PC-9 (cell line): ENCODE data around the gene CD99.

ENCODE experiments used
- EZH2 ChIP-seq: fragments of 200-600 bp; sonication (generic); IDR thresholded peaks from 2 replicates; pipeline ENCODE4 v1.8.0; 2017; ENCODE audit warnings: antibody characterized with exemption, low read depth
- TF ChIP-seq, protein P1 (sequence below): fragments of 200-600 bp; sonication (generic); conservative IDR thresholded peaks from 2 replicates; pipeline ENCODE4 v1.6.1; 2017; ENCODE audit warnings: mixed run types, antibody characterized with exemption, mild to moderate bottlenecking, moderate library complexity

GRCh38 chrX:2657532-2658113 is 33.5 kb upstream of the CD99 start:
- TF ChIP-seq EZH2, result no peak
- TF ChIP-seq, protein P1, sequence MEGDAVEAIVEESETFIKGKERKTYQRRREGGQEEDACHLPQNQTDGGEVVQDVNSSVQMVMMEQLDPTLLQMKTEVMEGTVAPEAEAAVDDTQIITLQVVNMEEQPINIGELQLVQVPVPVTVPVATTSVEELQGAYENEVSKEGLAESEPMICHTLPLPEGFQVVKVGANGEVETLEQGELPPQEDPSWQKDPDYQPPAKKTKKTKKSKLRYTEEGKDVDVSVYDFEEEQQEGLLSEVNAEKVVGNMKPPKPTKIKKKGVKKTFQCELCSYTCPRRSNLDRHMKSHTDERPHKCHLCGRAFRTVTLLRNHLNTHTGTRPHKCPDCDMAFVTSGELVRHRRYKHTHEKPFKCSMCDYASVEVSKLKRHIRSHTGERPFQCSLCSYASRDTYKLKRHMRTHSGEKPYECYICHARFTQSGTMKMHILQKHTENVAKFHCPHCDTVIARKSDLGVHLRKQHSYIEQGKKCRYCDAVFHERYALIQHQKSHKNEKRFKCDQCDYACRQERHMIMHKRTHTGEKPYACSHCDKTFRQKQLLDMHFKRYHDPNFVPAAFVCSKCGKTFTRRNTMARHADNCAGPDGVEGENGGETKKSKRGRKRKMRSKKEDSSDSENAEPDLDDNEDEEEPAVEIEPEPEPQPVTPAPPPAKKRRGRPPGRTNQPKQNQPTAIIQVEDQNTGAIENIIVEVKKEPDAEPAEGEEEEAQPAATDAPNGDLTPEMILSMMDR, result no peak
